ENCODE data around the gene PEAK1.

DNA sequence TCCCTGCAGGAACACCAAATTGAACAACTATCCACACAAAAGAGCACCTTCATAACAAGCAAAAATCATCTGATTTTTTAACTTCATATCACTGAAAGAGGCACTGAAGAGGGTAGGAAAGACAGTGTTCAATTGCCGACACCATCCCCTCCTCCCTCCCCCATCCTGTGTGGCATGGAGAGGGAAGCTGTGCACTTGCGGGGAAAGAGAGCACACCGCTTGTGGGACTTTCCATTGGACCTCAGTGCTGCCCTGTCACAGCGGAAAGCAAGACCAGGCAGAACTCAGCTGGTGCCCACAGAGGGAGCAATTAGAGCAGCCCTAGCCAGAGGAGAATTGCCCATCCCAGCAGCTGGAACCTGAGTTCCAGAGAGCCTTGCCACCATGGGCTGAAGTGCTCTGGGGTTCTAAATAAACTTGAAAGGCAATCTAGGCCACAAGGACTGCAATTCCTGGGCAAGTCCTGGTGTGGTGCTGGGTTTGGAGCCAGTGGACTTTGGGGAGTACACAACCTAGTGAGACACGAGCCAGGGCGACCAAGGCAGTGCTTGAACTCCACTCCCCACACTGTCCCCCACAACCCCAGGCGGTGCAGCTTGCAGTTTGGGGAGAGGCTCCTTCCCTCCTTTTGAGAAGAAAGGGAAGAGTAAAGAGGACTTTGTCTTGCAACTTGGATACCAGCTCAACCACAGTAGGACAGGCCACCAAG, 27.0 kb downstream of the PEAK1 start:
- TF ChIP-seq, protein P1, sequence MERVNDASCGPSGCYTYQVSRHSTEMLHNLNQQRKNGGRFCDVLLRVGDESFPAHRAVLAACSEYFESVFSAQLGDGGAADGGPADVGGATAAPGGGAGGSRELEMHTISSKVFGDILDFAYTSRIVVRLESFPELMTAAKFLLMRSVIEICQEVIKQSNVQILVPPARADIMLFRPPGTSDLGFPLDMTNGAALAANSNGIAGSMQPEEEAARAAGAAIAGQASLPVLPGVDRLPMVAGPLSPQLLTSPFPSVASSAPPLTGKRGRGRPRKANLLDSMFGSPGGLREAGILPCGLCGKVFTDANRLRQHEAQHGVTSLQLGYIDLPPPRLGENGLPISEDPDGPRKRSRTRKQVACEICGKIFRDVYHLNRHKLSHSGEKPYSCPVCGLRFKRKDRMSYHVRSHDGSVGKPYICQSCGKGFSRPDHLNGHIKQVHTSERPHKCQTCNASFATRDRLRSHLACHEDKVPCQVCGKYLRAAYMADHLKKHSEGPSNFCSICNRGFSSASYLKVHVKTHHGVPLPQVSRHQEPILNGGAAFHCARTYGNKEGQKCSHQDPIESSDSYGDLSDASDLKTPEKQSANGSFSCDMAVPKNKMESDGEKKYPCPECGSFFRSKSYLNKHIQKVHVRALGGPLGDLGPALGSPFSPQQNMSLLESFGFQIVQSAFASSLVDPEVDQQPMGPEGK (CRISPR knock-in tag; IDR thresholded peaks at IDR 0.05; ENCODE audit: borderline replicate concordance) = no peak
- TF ChIP-seq GLIS3 (CRISPR knock-in tag; IDR thresholded peaks at IDR 0.05) (no peak), RARB (CRISPR knock-in tag; IDR thresholded peaks at IDR 0.05) (no peak)
- TF ChIP-seq, protein P2, sequence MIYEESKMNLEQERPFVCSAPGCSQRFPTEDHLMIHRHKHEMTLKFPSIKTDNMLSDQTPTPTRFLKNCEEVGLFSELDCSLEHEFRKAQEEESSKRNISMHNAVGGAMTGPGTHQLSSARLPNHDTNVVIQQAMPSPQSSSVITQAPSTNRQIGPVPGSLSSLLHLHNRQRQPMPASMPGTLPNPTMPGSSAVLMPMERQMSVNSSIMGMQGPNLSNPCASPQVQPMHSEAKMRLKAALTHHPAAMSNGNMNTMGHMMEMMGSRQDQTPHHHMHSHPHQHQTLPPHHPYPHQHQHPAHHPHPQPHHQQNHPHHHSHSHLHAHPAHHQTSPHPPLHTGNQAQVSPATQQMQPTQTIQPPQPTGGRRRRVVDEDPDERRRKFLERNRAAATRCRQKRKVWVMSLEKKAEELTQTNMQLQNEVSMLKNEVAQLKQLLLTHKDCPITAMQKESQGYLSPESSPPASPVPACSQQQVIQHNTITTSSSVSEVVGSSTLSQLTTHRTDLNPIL (CRISPR knock-in tag; IDR thresholded peaks at IDR 0.05; ENCODE audit: low read depth) = no peak

Measured in SK-N-SH treated with all-trans-retinoic acid at 6 μM for 48 hours (cell line).